ENCODE measurements around the gene KIF23.

The KIF23 gene

DNA sequence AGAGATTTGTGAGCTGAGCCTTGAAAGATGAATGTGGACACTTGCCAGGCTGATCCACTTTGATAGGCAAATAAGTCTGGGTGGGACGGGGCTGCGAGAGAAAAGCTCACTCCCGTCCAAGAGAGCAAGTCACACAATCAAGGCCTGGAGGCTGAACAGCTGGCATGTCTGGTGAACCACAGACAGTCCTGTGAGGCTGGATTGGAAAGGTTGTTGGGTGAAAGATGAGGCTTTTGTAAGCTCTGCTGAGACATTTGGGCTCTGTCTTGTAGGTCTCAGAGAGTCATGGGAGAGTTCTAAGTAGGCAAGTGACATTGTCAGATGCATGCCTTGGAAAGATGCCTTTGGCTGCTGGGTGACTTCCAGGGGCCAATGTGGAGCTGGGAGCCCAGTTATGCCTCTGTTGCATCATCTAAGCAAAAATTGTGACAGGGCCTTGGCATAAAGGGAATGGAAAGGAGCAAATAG is 76.9 kb downstream of the KIF23 start:
- no peak for DNase-seq (ENCODE audit: insufficient read length, low spot score)
- no peak for FAIRE-seq
- TF ChIP-seq POLR2A (IDR thresholded peaks at IDR 0.05; ENCODE audit: low read depth, low read length), result no peak

DNA sequence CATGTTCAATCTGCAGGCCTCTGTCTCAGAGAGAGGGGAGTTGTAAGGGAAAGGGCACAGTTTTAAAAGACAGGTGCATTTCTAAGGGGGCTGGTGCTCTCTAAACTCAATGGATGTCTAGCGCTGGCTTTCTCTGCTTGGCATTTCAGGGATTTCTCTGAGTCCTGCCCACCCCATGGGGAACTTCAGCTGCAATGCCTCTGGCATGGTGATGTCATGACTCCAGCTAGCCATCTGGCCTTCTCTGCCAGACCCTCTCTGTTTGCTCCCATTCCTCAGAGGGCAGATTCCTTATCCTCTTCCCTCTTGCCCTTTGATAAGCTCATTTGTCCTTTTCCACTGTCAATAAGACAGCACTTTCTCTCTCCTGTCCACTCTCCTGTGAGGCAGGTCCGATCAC is 79.3 kb downstream of the KIF23 start:
- FAIRE-seq (no peak), DNase-seq (ENCODE audit: insufficient read length, low spot score) (no peak)
- no peak for TF ChIP-seq POLR2A (IDR thresholded peaks at IDR 0.05; ENCODE audit: low read depth, low read length)

DNA sequence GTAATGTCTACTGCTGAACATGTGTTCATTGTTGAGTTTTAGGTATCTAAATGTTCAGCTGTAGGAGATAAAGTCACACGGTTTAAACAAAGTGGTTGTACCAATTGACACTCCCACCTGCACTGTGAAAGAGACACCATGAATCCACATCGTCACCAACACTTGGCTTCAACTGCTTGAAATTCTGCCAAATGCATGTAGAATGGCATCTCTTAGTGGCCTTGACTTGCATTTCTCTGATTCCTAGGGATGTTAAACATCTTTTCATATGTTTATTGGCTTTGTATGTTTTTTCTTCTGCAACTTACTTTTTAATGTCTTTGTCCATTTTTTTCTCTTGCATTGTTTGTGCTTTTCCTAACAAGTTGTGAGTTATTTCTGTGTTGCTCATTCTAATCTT is 81.9 kb downstream of the KIF23 start:
- FAIRE-seq, result no peak
- DNase-seq (ENCODE audit: insufficient read length, low spot score), result no peak
- no peak for TF ChIP-seq POLR2A (IDR thresholded peaks at IDR 0.05; ENCODE audit: low read depth, low read length)

DNA sequence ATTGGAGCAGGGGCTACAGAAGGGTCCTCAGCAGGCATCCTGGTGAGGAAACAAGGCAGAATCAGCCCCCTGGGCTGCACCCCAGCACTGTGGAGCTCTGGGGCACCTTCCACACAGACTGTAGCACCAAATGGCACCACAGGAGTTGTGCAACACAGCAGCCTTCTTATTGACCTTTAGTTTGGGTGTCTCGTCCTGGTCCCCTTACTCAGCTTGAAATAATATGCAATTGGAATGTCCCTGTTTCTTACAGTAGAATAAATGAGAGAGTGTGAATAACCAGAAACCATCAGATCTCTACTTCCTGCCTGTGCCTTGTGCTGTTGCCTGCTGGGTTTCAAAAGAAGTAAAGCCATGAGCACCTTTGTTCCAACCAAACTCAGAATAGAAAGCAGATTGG is 82.9 kb downstream of the KIF23 start:
- DNase-seq (ENCODE audit: insufficient read length, low spot score) (no peak), FAIRE-seq (no peak)

DNA sequence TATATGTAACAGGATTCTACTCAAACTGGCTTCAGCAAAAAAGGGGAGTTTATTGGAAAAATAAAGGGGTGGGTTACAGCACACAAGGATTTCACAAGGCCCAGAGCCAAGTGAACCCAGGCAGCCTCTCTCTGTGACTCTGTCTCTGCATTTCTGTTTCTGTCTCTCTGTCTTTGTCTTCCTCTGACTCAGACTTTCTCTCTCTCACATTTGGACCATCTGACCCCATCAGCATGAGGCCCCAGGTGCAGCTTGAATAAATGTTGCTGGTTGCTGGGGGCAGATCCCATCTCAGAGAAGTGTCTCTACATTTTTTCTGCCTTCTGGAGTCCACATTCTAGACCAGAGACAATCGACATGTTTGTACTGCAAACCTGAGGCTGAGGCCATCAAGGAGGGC is 83.5 kb downstream of the KIF23 start:
- DNase-seq (ENCODE audit: insufficient read length, low spot score), result no peak
- no peak for FAIRE-seq
- TF ChIP-seq POLR2A (IDR thresholded peaks at IDR 0.05; ENCODE audit: low read depth, low read length), result no peak

More for the DNA sequence above, 82.9 kb downstream of the KIF23 start:
- no peak for TF ChIP-seq POLR2A (IDR thresholded peaks at IDR 0.05; ENCODE audit: low read depth, low read length)
